ENCODE data around the gene MAPK8IP3.

DNA sequence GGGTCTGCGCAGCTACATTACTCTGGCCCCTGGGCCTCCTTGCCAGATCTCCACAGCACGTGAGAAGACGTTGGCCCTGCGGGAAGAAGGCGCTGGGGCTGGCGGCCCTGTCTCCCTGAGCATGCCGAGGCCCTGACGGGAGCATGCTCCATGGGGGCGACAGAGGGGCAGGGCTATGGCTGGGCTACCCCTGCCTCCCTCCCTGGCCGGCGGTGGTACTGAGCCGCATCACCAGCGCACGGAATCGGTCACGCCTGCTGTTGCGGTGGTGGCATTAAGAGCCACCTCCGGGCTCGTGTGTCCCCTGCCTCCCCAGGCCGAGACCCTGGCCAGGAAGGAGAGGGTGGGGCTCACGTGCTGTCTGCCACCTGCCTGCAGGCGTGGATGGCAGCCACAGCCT, 28.1 kb downstream of the MAPK8IP3 start:
- TF ChIP-seq, protein P1, sequence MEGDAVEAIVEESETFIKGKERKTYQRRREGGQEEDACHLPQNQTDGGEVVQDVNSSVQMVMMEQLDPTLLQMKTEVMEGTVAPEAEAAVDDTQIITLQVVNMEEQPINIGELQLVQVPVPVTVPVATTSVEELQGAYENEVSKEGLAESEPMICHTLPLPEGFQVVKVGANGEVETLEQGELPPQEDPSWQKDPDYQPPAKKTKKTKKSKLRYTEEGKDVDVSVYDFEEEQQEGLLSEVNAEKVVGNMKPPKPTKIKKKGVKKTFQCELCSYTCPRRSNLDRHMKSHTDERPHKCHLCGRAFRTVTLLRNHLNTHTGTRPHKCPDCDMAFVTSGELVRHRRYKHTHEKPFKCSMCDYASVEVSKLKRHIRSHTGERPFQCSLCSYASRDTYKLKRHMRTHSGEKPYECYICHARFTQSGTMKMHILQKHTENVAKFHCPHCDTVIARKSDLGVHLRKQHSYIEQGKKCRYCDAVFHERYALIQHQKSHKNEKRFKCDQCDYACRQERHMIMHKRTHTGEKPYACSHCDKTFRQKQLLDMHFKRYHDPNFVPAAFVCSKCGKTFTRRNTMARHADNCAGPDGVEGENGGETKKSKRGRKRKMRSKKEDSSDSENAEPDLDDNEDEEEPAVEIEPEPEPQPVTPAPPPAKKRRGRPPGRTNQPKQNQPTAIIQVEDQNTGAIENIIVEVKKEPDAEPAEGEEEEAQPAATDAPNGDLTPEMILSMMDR (IDR thresholded peaks at IDR 0.05; ENCODE audit: insufficient read depth, low read length, poor library complexity, severe bottlenecking) = no peak
- no peak for TF ChIP-seq EZH2phosphoT487 (conservative IDR thresholded peaks at IDR 0.05; ENCODE audit: low read length)

Measured in SU-DHL-6 (cell line).